Measurements from ENCODE around the gene SLC5A5.

SLC5A5 gene

DNA sequence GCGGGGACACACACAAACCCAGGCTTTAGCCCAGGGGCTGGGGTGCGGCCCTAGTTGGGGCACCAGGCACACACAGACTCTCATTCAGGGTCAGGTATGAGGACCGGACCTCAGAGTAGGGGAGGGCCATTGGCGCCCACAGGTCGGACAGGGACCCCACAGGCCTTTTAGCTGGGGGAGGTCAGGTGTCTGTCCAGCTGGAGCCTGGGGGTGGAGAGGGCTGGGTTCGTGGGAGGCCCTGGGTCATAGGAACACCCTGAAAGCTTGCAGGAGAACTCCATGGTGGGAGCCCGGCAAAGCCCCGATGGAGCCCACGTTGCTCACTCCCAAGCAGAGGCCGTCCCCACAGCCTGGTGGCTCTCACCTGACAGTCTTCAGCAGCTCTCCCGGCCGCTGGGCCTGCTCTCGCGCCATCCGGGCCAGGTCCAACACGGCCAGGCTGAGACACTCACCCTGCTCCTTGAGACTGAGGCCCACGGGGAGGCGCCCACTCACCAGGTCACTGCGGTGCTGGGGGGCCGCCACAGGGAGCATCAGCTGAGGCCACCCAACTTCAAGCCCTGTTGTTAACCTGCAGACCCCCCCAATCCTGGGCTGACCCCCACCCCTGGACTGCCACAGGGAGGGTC lies 29.0 kb upstream of the SLC5A5 start:
- no peak for TF ChIP-seq CTCF (IDR thresholded peaks at IDR 0.05)

GRCh38 chr19:17843292-17843827 lies 28.4 kb upstream of the SLC5A5 start:
- no peak for TF ChIP-seq CTCF (IDR thresholded peaks at IDR 0.05)

- TF ChIP-seq CTCF (IDR thresholded peaks at IDR 0.05) = no peak
These were observed 27.7 kb upstream of the SLC5A5 start for GRCh38 chr19:17843908-17844490.

GRCh38 chr19:17846146-17846545 lies 25.6 kb upstream of the SLC5A5 start:
- no peak for TF ChIP-seq CTCF (IDR thresholded peaks at IDR 0.05)

DNA sequence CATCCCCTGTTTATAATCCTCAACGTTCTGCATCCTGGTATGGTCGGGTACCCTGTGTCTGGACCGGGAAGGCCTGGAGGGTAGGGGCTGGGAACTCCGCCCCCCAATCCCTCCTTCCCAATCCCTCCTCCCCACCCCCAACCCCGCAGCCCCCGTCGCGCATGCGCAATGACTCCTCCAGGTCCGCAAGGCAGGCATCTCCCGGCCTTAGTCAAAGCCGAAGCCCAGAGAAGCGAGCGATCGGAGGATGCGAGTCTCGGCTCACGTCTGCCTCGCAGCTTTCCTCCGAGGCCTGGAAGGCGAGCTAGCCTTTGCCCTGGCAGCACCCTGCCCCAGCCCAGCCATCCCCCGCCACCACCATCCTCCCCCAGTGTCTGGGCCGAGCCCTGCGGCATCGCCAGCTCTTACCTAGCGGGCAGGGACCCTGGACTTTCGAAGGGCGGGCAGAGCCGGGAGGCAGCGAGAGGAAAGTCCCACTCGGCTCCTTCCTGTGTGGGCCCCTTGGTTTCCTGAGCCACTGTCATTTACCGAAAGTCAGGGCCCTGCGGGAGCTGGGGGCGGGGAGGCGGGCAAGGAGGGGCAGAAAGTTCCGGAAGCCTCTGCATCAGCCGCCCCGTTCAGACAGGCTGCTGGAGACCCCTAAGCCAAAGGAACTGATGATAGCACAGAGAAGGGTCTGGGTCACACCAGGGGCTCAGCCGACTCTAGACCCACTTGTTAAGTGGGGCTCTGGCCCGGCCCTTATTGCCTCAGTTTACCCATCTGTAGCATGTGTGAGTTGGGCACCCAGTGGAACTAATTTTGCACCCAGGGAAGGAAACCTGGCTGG lies 24.0 kb upstream of the SLC5A5 start, which contains the start of gene JAK3:
JAK3 (minus strand) TSS at position 445 of the 829 bp plus-strand sequence. CDS start 3,565 bp downstream, outside the sequence.
- no peak for TF ChIP-seq CTCF (IDR thresholded peaks at IDR 0.05)

GRCh38 chr19:17848595-17849292 lies 23.0 kb upstream of the SLC5A5 start:
- TF ChIP-seq CTCF (IDR thresholded peaks at IDR 0.05) = no peak

GRCh38 chr19:17854061-17854460 lies 17.7 kb upstream of the SLC5A5 start:
- TF ChIP-seq CTCF (IDR thresholded peaks at IDR 0.05) = no peak
